SIG-M5 (cell line): Measurements from ENCODE around the gene TMEM225B.
"Not testable (repeated sequence)": the region's sequence is repeated elsewhere in the genome, so short reads cannot be mapped to it uniquely, and the experiment has no call there.

Experiments
- DNase-seq: peaks from one replicate; lab custom pipeline; 2025; lab: John Stamatoyannopoulos, UW

TMEM225B gene

GRCh38 chr7:99579281-99579955 is 18.6 kb upstream of the TMEM225B start:
- no peak for DNase-seq

- no peak for DNase-seq
These were observed 17.9 kb upstream of the TMEM225B start for GRCh38 chr7:99579956-99580777.

GRCh38 chr7:99580778-99581332 is 17.2 kb upstream of the TMEM225B start:
- not testable (repeated sequence) for DNase-seq

- no peak for DNase-seq
These were observed 9.2 kb upstream of the TMEM225B start for GRCh38 chr7:99588868-99589267.

- DNase-seq, result no peak
These were observed 2.9 kb upstream of the TMEM225B start for GRCh38 chr7:99594948-99595745.

DNA sequence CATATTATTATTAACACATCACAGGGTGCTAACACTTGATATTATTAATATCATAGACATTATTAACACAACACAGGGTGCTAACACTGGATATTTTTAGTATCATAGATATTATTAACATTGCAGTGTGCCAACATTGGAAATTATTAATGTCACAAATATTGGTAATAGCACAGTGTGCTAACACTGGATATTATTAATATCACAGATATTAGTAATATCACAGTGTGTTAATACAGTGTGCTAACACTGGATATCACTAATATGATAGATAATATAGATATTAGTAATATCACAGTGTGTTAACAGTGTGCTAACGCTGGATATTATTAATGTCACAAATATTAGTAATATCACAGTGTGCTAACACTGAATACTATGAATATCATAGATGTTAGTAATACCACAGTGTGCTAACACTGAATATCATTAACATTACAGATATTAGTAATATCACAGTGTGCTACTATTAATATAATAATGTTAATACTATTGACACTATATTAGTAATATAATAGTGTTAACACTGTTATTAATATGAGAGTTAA is 1.6 kb upstream of the TMEM225B start:
- DNase-seq, result no peak

- no peak for DNase-seq
These were observed 1.8 kb downstream of the TMEM225B start for GRCh38 chr7:99599836-99600235.

DNA sequence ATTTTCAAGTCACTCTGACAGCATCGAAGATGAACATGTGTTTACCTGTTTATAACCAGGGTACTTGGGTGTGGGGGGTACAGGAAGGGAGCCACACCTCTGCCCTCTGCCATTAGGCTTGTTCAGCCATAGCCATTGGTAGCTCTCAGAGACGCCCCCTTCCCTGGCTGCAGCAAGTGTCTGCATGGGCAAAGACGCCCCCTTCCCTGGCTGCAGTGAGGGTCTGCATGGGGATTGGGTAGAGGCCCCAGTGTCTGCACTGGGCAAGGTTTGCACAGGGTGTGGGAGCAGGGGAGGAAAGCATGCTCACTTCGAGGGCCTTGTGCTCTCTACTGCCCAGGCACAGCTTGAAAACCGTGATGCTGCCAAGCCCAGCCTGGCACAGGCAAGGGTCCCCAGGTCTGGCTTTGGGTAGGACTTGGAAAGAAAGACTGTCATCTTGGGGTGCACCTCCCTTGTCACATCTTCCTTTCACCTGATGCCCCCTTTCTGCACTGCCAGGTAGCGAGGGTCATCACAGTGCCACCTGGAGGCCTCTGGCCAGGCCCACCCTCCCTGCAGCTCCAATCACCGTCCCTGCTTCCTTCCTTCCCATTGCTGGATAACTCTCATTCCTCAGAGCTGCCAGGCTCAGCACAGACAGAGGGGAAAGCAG is 3.7 kb downstream of the TMEM225B start:
- no peak for DNase-seq

GRCh38 chr7:99605527-99605926 is 7.5 kb downstream of the TMEM225B start:
- no peak for DNase-seq

DNA sequence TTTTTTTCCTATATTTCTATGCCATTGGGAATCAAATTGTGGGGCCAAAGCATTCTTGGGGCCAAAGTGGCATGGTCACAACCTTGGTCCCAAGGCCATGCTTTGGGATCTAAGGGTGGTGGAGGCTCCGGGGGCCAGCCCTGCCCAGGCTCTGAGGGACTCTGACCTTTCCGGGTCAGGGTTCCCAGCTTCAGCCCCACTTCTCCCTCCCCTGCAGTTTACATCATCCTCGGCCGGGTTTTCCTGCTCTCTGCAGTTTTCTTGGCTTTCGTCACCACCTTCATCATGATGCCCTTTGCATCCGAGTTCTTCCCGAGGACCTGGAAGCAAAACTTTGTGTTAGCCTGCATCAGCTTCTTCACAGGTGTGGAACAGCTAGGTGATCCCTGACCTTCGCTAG is 8.5 kb downstream of the TMEM225B start:
- no peak for DNase-seq

GRCh38 chr7:99607548-99607947 is 9.5 kb downstream of the TMEM225B start:
- no peak for DNase-seq

DNA sequence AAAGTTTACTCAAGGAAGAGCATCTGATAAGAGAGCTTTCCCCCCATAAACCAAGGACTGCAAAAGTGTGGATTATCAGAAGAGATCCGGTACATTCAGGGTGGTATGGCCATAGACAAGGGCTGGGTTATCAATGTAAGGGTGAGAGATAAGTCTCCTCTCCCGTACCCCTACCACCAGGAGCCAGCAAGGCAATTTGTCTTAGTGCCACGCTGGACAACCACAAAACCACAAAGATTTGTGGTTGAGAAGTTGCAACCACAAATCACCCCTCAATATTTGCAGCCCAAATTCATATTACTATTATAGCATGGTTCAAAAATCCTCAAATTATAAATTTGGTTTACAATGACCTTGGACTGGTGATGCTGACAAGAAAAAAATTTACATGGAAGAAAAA is 16.4 kb downstream of the TMEM225B start:
- no peak for DNase-seq

DNA sequence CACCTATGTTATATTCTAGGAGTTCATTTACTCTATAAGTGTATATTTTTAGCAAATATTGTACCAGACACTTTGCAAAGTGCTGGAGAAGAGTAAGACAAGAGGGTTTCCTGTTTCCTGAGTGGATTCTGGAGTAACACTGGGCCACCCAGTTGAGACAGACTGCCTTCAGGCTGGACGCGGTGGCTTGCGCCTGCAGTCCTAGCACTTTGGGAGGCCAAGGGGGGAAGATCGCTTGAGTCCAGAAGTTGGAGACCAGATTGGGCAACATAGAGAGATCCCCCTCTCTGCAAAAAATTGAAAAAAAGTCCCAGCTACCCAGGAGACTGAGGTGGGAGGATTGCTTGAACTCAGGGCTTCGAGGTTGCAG is 17.9 kb downstream of the TMEM225B start:
- no peak for DNase-seq

DNA sequence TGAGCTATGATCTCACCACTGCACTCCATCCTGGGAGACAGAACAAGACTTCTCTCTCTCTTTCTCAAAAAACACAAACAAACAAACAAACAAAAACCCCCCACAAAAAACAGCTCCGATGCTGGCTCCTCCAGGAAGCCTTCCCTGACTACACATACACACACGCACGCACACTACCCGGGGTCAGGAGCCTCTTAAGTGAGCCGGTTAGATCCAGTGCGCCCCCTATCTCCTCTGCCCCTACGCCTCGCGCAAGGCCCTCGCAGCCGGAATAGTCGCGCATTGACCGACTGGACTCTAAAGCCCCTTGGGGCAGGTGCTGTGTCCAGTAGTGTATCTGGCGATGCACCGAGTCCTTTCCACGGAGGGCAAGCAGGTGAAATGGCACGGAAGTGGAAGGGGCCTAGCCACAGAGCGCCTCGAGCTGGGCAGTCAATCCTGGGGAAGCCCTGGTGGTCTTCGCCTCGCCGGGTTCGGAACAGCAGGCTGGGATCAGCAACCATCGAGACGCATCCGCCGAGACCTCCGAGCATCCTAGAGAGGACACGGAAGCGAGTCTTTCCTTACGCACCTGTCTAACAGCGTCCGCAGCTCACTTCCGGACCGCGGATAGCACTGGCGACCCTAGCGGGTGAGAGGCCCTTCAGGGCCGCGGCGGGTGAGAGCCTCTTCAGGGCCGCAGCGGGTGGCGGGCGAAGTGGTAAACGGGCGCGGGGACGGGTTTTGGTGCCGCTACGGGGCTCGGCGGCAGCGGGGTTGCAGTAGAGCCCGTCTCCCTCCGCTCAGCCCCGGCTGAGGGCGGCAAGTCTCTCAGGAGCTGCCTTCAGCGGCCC is 18.5 kb downstream of the TMEM225B start, which contains the start of gene ZSCAN25:
Gene ZSCAN25 (plus strand): TSS at position 588 of the 833 bp plus-strand sequence. CDS start 2,661 bp downstream, outside the sequence.
- DNase-seq, result peak; percentile 59

DNA sequence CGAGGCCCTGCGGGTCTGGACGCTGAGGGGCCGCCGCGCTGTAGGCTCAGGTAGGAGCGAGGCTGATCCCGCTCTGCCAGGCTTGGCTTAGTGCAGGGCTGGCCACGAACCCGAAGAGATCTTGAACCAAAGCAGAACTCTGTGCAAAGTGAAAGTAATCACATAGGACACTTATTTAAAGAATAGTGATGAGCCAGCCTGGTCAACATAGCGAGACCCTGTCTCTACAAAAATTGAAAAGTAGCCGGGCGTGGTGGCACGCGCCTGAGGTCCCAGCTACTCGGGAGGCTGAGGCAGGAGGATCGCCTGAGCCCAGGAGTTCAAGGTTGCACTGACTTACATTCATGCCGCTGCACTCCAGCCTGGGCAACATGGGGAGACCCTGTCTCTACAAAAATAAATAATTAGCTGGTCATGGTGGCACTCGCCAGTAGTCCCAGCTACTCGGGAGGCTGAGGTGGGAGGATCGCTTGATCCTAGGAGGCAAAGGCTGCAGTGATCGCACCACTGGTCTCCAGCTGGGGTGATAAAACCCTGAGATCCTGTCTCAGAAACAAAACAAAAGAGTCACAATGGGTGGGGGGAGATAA is 19.2 kb downstream of the TMEM225B start:
- no peak for DNase-seq

GRCh38 chr7:99618726-99619125 is 20.7 kb downstream of the TMEM225B start:
- no peak for DNase-seq

GRCh38 chr7:99619571-99620130 is 21.6 kb downstream of the TMEM225B start:
- DNase-seq, result no peak

DNA sequence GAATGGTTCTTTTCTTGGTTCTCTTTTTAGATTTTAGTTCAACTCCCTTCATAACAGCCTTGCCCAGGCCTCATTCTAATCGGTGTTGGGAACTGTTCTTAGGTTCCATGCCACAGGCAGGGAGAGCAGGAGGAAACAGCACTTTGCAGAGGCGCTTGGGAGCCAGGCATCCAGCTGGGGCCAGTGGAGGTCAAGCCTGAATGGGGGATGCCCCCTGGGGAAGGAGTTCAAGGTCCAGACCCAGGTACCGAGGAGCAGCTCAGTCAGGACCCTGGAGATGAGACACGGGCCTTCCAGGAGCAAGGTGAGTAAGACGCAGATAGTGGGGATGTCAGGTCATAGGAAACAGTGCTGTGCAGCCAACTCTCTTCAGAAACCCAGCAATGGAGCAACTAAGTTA is 23.2 kb downstream of the TMEM225B start:
- DNase-seq, result no peak

DNA sequence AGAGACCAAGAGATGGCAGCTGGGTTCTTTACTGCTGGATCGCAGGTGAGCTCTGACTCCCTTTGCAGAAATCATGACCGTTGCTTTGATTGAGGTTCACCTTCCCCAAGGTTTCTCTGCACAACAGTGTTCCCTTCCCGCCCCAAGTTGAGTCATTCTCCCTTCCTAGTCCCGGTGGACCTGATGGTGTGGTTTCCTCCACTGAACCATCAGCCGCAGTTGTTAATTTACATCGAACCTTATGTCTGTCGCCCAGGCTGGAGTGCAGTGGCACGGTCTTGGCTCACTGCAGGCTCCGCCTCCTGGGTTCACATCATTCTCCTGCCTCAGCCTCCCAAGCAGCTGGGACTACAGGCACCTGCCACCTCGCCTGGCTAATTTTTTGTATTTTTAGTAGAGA is 24.5 kb downstream of the TMEM225B start:
- DNase-seq, result no peak
